K562 (cell line): Measurements from ENCODE around the gene SERPINA9. TPM values are rescaled to one million over a fixed set of nuclear protein-coding genes. Genes with fewer than 3 reads are reported as not detected.

ENCODE experiments used
- ATAC-seq: fragments of 200-7000 bp; cut with Tn5 transposase; 3 replicates; pipeline ENCODE4 v1.9.1; 2020; ENCODE audit warnings: moderate library complexity
- BruUV-seq: library from RNA; stranded (reverse); fragments of 400-500 nt; replicated peaks from 2 replicates; lab custom pipeline; 2021; lab: Mats Ljungman, UMichigan
- CTCF ChIA-PET: fragments of 300-600 bp; formaldehyde crosslinking; extraction: SDS; loops from one replicate; lab custom pipeline; 2021; ENCODE audit warnings: low intra/inter-chr PET ratio; lab: Yijun Ruan, JAX
- POLR2A ChIA-PET: fragments of 300-600, 350-650 bp; sonication (Branson Sonifier 250); formaldehyde crosslinking; extraction: SDS; loops from one replicate; lab custom pipeline; 2021; ENCODE audit warnings: antibody characterized with exemption, inconsistent platforms; lab: Yijun Ruan, JAX
- DNase-seq, 4 experiments: peaks; one replicate each; pipeline versions ENCODE4 v3.0.0 to v3.0.0-alpha.2; 2011 to 2018; ENCODE audit warnings: low spot score in 3 of 4, mixed read lengths in 3 of 4; ENCODE audit errors: extremely low read depth in 1 of 4
- FAIRE-seq: peaks from 2 replicates; lab custom pipeline; 2011; peaks lifted over from hg19 to GRCh38; lab: Jason Lieb, UNC
- H2AFZ ChIP-seq: 2 replicates; pipeline ENCODE4 v1.6.0; 2011; ENCODE audit warnings: low read depth, low read length, control low read depth, inconsistent platforms
- H3K27ac ChIP-seq: fragments of 200-600 bp; 3 replicates; pipeline ENCODE4 v1.8.0; 2011; ENCODE audit warnings: low read depth, mild to moderate bottlenecking, control low read depth, inconsistent platforms, low read length, moderate library complexity, mixed read lengths; ENCODE audit errors: extremely low read depth
- H3K27me3 ChIP-seq, 2 experiments: fragments of 300-600 bp in 1 of 2; 2 replicates in 1 of 2; 3 replicates in 1 of 2; pipeline versions ENCODE4 v1.6.0 to v1.8.0; 2011; ENCODE audit warnings: inconsistent platforms in 2 of 2, low read length in 2 of 2, mild to moderate bottlenecking in 1 of 2, mixed read lengths in 1 of 2, moderate library complexity in 1 of 2; ENCODE audit not compliant: control insufficient read depth in 2 of 2, insufficient read depth in 2 of 2
- H3K36me3 ChIP-seq: fragments of 300-600 bp; 3 replicates; pipeline ENCODE4 v1.8.0; 2011; ENCODE audit warnings: mild to moderate bottlenecking, low read length, inconsistent platforms; ENCODE audit not compliant: control insufficient read depth, insufficient read depth
- H3K4me1 ChIP-seq, 2 experiments: fragments of 200-600 bp in 1 of 2; replicated peaks in 1 of 2; 2 replicates in 1 of 2; 3 replicates in 1 of 2; pipeline versions ENCODE4 v1.5.1 to v1.8.0; 2011; ENCODE audit warnings: inconsistent platforms in 2 of 2, low read length in 2 of 2, mild to moderate bottlenecking in 1 of 2, mixed read lengths in 1 of 2, moderate library complexity in 1 of 2; ENCODE audit not compliant: control insufficient read depth in 2 of 2, insufficient read depth in 2 of 2
- H3K4me2 ChIP-seq: 2 replicates; pipeline ENCODE4 v1.6.1; 2011; ENCODE audit warnings: low read length, control low read depth, inconsistent platforms, mixed read lengths; ENCODE audit not compliant: insufficient read depth
- H3K4me3 ChIP-seq: fragments of 200-600 bp; sonication (generic), shearing (Covaris generic); 2 replicates; pipeline ENCODE4 v1.5.1; 2016; ENCODE audit warnings: control low read depth, inconsistent platforms
- H3K79me2 ChIP-seq: fragments of 200-600 bp; 3 replicates; pipeline ENCODE4 v1.8.0; 2011; ENCODE audit warnings: low read length, inconsistent platforms; ENCODE audit not compliant: control insufficient read depth, insufficient read depth
- H3K9ac ChIP-seq, 2 experiments: 2 replicates each; pipeline versions ENCODE4 v1.6.0 to v1.6.1; 2011; ENCODE audit warnings: low read depth in 2 of 2, low read length in 2 of 2, control low read depth in 1 of 2, inconsistent platforms in 1 of 2, mild to moderate bottlenecking in 1 of 2, mixed read lengths in 1 of 2; ENCODE audit not compliant: insufficient read depth in 1 of 2
- H3K9me1 ChIP-seq: one replicate; pipeline ENCODE4 v1.6.0; 2011; ENCODE audit warnings: inconsistent platforms, mild to moderate bottlenecking, low read length, moderate library complexity; ENCODE audit not compliant: control insufficient read depth, insufficient read depth
- H3K9me3 ChIP-seq: replicated peaks from 2 replicates; pipeline ENCODE4 v1.5.1; 2011; ENCODE audit warnings: low read depth, low read length, inconsistent platforms; ENCODE audit not compliant: control insufficient read depth, insufficient read depth
- H4K20me1 ChIP-seq: replicated peaks from 2 replicates; pipeline ENCODE4 v1.6.1; 2011; ENCODE audit warnings: low read length, inconsistent platforms, mixed read lengths; ENCODE audit not compliant: control insufficient read depth, insufficient read depth
- CBFA2T3 ChIP-seq: fragments of 450-650 bp; IDR thresholded peaks from 2 replicates; pipeline ENCODE4 v1.6.1; 2017
- E4F1 ChIP-seq: fragments of 250-450 bp; sonication (Bioruptor Pico); IDR thresholded peaks from 2 replicates; pipeline ENCODE4 v1.5.0; 2021; ENCODE audit warnings: mild to moderate bottlenecking, borderline replicate concordance
- KDM1A ChIP-seq, 2 experiments: fragments of 450-650 bp; IDR thresholded peaks; 2 replicates each; pipeline ENCODE4 v1.6.1; 2016; ENCODE audit warnings: mild to moderate bottlenecking in 2 of 2
- MCM5 ChIP-seq: fragments of 450-650 bp; IDR thresholded peaks from 2 replicates; pipeline ENCODE4 v1.6.1; 2016; ENCODE audit warnings: low read depth
- POU5F1 ChIP-seq: fragments of 150-350 bp; IDR thresholded peaks from 2 replicates; pipeline ENCODE4 v1.6.1; 2014; ENCODE audit warnings: borderline replicate concordance, low read length, low read depth, mild to moderate bottlenecking; ENCODE audit not compliant: partially characterized antibody
- ZC3H4 ChIP-seq: sonication (generic); formaldehyde crosslinking; IDR thresholded peaks from 2 replicates; pipeline ENCODE4 v1.9.0; 2021; ENCODE audit warnings: missing genetic modification reagents, borderline replicate concordance
- ZNF184 ChIP-seq: sonication (generic); formaldehyde crosslinking; IDR thresholded peaks from 2 replicates; pipeline ENCODE4 v1.5.0; 2020; ENCODE audit warnings: missing genetic modification reagents
- ZNF586 ChIP-seq: fragments of 450-650 bp; formaldehyde crosslinking; conservative IDR thresholded peaks from 2 replicates; pipeline ENCODE4 v1.4.0; 2020; ENCODE audit warnings: mild to moderate bottlenecking, moderate library complexity
- WGBS: fragments of 100-300 bp; shearing (Covaris generic); methylation state at CpG from one replicate; pipeline ENCODE4 v1.1.6; 2016; ENCODE audit warnings: low coverage, mixed read lengths; ENCODE audit not compliant: insufficient coverage; ENCODE audit errors: missing lambda C conversion rate; 5-methylcytosine and 5-hydroxymethylcytosine counted together
- in situ Hi-C: fragments of 300-500 bp; cut with MboI; formaldehyde crosslinking; loops from 4 replicates; pipeline ENCODE4 v1.15.0; 2018; ENCODE audit warnings: inconsistent platforms, mixed read lengths
- intact Hi-C: fragments of 100-400 bp; cut with micrococcal nuclease; formaldehyde crosslinking; loops from 2 replicates; pipeline ENCODE4 v1.14.2; 2022
- polyA plus RNA-seq, 8 experiments: library from polyadenylated mRNA; depleted of rRNA in 4 of 8; stranded (reverse) in 5 of 8; unstranded in 3 of 8; fragments of >200 nt; fragmentation: Nextera tagmentation in 2 of 8; fragmentation: Illumina TruSeq in 1 of 8; extraction: Ambion mirVana in 2 of 8; extraction: Trizol in 1 of 8; gene quantifications; 2 replicates each; pipeline versions ENCODE4 v1.2.1 to v1.2.3, GENCODE V29; 2011 to 2014; ENCODE audit warnings: inconsistent platforms in 1 of 8, missing spikeins in 1 of 8
- total RNA-seq, 7 experiments: library from RNA; depleted of rRNA in 6 of 7; stranded (reverse); fragments of >200 nt in 6 of 7; fragmentation: Illumina TruSeq in 2 of 7; extraction: Trizol in 2 of 7; gene quantifications; 2 replicates each; pipeline versions ENCODE4 v1.2.1 to v1.2.3, GENCODE V29; 2011 to 2021; ENCODE audit warnings: low replicate concordance in 1 of 7

The SERPINA9 gene
- total and polyA plus RNA-seq, 9 of the 15 experiments (the other 6 are each of a cell fraction or from before 2014, with no cell fraction given), result not detected

- 4% methylated on average over 12 of the region's 16 CpGs for WGBS
- H3K27me3 ChIP-seq, result no peaks in the 10 kb centered on the region
- CTCF ChIA-PET, result no interaction called here
- TF ChIP-seq E4F1 (CRISPR knock-in tag), result no peak
- TF ChIP-seq MCM5, result no peak
- no peak for TF ChIP-seq ZC3H4 (CRISPR knock-in tag)
- TF ChIP-seq KDM1A (IDR thresholded peaks at IDR 0.05), result no peak
- TF ChIP-seq ZNF586 (CRISPR knock-in tag), result no peak
- no peak for TF ChIP-seq ZNF184 (CRISPR knock-in tag)
- TF ChIP-seq CBFA2T3, result no peak
- TF ChIP-seq POU5F1, result no peak
- TF ChIP-seq, all 486 proteins: peak for 0
- no TSS peak for BruUV-seq
- no peak for ATAC-seq
- in situ Hi-C loops, result no loop called here
- H3K4me2 ChIP-seq, result no peak overlapping the region
- no peaks in the 10 kb centered on the region for H3K9me1 ChIP-seq
- FAIRE-seq, result no peak
- H3K36me3 ChIP-seq, result no peaks in the 10 kb centered on the region
- no peaks in the 10 kb centered on the region for H3K4me1 ChIP-seq
- H4K20me1 ChIP-seq, result no peaks in the 10 kb centered on the region; the same call in 1 of the 2 replicates
- no peaks in the 10 kb centered on the region for H3K79me2 ChIP-seq
- DNase-seq, result no peak
- H3K27ac ChIP-seq, result no peak overlapping the region
- no peak overlapping the region for H3K4me3 ChIP-seq
- H2AFZ ChIP-seq, result no peak overlapping the region
- no peak overlapping the region for H3K9ac ChIP-seq
- H3K9me3 ChIP-seq, result no peaks in the 10 kb centered on the region
- POLR2A ChIA-PET, result interaction anchor here (0.6 kb wide), 1 partner anchor 1295 kb away, joined by 3 read pairs; no protein-coding TSS in a partner anchor
- intact Hi-C loops, result no loop called here
These were observed 25.9 kb upstream of the SERPINA9 start for GRCh38 chr14:94501588-94502516.
